Parathyroid adenoma (tissue), 2 donors: ENCODE measurements around the gene ME3.

Source experiments
- H2AFZ ChIP-seq: fragments of 300-600 bp; sonication (generic); one replicate; pipeline ENCODE4 v1.7.0; 2017; ENCODE audit warnings: antibody characterized with exemption, mild to moderate bottlenecking
- H3K27ac ChIP-seq: fragments of 300-600 bp; sonication (generic); one replicate; pipeline ENCODE4 v1.7.0; 2017
- H3K27me3 ChIP-seq: fragments of 300-600 bp; sonication (generic); one replicate; pipeline ENCODE4 v1.7.0; 2017; ENCODE audit warnings: low read length; ENCODE audit not compliant: control insufficient read depth, insufficient read depth
- H3K36me3 ChIP-seq: fragments of 300-600 bp; sonication (generic); one replicate; pipeline ENCODE4 v1.7.0; 2017; ENCODE audit warnings: low read length; ENCODE audit not compliant: control insufficient read depth, insufficient read depth
- H3K4me1 ChIP-seq: fragments of 300-600 bp; sonication (generic); one replicate; pipeline ENCODE4 v1.7.0; 2017; ENCODE audit warnings: control low read depth
- H3K4me2 ChIP-seq: fragments of 300-600 bp; sonication (generic); one replicate; pipeline ENCODE4 v1.7.0; 2017; ENCODE audit warnings: low read length
- H3K4me3 ChIP-seq: fragments of 300-600 bp; sonication (generic); one replicate; pipeline ENCODE4 v1.7.0; 2017; ENCODE audit warnings: low read depth, low read length
- H3K79me2 ChIP-seq: fragments of 300-600 bp; sonication (generic); one replicate; pipeline ENCODE4 v1.7.0; 2017; ENCODE audit warnings: control low read depth
- H3K9ac ChIP-seq: fragments of 300-600 bp; sonication (generic); one replicate; pipeline ENCODE4 v1.7.0; 2017; ENCODE audit warnings: mild to moderate bottlenecking
- H3K9me3 ChIP-seq: fragments of 300-600 bp; sonication (generic); one replicate; pipeline ENCODE4 v1.7.0; 2017; ENCODE audit warnings: low read length; ENCODE audit not compliant: control insufficient read depth
- CTCF ChIP-seq: fragments of 300-600 bp; sonication (generic); IDR thresholded peaks from one replicate; pipeline ENCODE4 v1.7.0; 2017; ENCODE audit warnings: antibody characterized with exemption, mild to moderate bottlenecking
- donor health status: primary hyperparathyroidism.

ME3 gene

DNA sequence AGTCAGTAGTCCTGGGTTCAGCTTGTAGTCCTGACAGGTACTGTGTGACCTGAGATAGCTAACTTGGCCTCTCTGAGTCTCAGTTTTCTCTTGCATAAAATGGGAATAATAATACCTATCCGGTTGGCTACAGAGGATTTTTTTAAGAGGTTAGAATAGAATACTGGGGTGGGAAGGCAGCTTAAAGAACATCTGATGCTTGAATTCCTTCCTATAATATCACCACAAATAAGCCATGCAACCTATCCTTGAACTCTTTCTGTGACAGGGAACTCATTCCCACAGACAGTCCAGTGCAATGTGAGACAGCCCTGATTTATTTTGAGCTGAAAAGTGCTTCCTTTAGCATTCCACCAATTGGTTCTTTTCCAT is 187.6 kb downstream of the ME3 start:
- TF ChIP-seq CTCF = no peak
- H3K27me3 ChIP-seq = no peaks in the 10 kb centered on the region
- H3K4me3 ChIP-seq = no peak overlapping the region
- H2AFZ ChIP-seq = no peak overlapping the region
- H3K27ac ChIP-seq = peak overlapping the region; percentile 29
- no peaks in the 10 kb centered on the region for H3K9me3 ChIP-seq
- H3K79me2 ChIP-seq = no peaks in the 10 kb centered on the region
- no peak overlapping the region for H3K9ac ChIP-seq
- H3K4me2 ChIP-seq = no peak overlapping the region
- peaks cover 2% of the 10 kb centered on the region for H3K4me1 ChIP-seq
- no peaks in the 10 kb centered on the region for H3K36me3 ChIP-seq

GRCh38 chr11:86483940-86484794 is 188.2 kb downstream of the ME3 start:
- H3K4me2 ChIP-seq = no peak overlapping the region
- no peaks in the 10 kb centered on the region for H3K36me3 ChIP-seq
- no peak overlapping the region for H3K9ac ChIP-seq
- H3K27me3 ChIP-seq = no peaks in the 10 kb centered on the region
- H2AFZ ChIP-seq = no peak overlapping the region
- H3K4me1 ChIP-seq = peaks cover 2% of the 10 kb centered on the region
- no peaks in the 10 kb centered on the region for H3K79me2 ChIP-seq
- peak overlapping the region; percentile 44 for H3K27ac ChIP-seq
- H3K9me3 ChIP-seq = no peaks in the 10 kb centered on the region
- H3K4me3 ChIP-seq = no peak overlapping the region
- no peak for TF ChIP-seq CTCF

DNA sequence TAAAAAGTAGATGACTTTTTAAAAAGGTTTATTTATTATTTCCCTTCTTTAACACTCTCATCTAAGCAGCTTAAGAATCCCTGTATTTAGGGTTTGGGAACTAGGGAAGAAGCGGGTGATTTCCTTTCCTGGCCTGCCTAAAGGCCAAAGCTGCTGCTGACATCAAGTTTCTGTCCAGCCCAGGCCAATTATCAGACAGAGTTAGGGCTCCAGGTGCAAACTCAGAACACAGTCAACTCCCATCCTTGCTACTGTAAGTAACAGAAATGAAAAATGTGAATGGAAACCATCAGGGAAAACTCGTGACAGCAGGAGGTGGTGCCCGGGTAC is 188.8 kb downstream of the ME3 start:
- H3K9ac ChIP-seq = no peak overlapping the region
- H3K4me3 ChIP-seq = no peak overlapping the region
- peaks cover 2% of the 10 kb centered on the region for H3K4me1 ChIP-seq
- H3K79me2 ChIP-seq = no peaks in the 10 kb centered on the region
- H3K4me2 ChIP-seq = no peak overlapping the region
- no peak overlapping the region for H2AFZ ChIP-seq
- H3K27ac ChIP-seq = peak overlapping the region; percentile 44
- H3K27me3 ChIP-seq = no peaks in the 10 kb centered on the region
- no peaks in the 10 kb centered on the region for H3K9me3 ChIP-seq
- no peaks in the 10 kb centered on the region for H3K36me3 ChIP-seq
- TF ChIP-seq CTCF = no peak

- Histone ChIP-seq H3K9ac (no peak overlapping the region), H3K36me3 (no peaks in the 10 kb centered on the region), H3K4me1 (peaks cover 8% of the 10 kb centered on the region), H3K27me3 (no peaks in the 10 kb centered on the region), H3K79me2 (no peaks in the 10 kb centered on the region), H2AFZ (no peak overlapping the region), H3K4me3 (no peak overlapping the region), H3K27ac (no peak overlapping the region), H3K9me3 (no peaks in the 10 kb centered on the region), H3K4me2 (no peak overlapping the region)
- TF ChIP-seq CTCF = no peak
Observed at GRCh38 chr11:86482692-86483091, 189.7 kb downstream of the ME3 start.

- Histone ChIP-seq H2AFZ (no peak overlapping the region), H3K79me2 (no peaks in the 10 kb centered on the region), H3K4me3 (no peak overlapping the region), H3K27ac (no peak overlapping the region), H3K4me2 (no peak overlapping the region), H3K4me1 (peaks cover 14% of the 10 kb centered on the region), H3K9me3 (no peaks in the 10 kb centered on the region), H3K9ac (no peak overlapping the region), H3K36me3 (no peaks in the 10 kb centered on the region), H3K27me3 (no peaks in the 10 kb centered on the region)
- TF ChIP-seq CTCF = no peak
Observed at GRCh38 chr11:86481399-86481798, 191.0 kb downstream of the ME3 start.
